Stimulated activated CD4-positive, alpha-beta T cell treated with anti-CD3 and anti-CD28 coated beads, Interleukin-12 subunit alpha, Interleukin-12 subunit beta, amount 100 ng/mL, for 48 hours (primary cell): ENCODE data around the gene TBC1D20.

ENCODE experiments used
- DNase-seq, 3 donors: peaks; one replicate each; pipeline ENCODE4 v3.0.0-alpha.2; 2020; ENCODE audit warnings: low read depth in 2 of 3, low spot score in 1 of 3

Gene TBC1D20

GRCh38 chr20:440148-440547, 22.2 kb downstream of the TBC1D20 start:
- DNase-seq, result no peak

DNA sequence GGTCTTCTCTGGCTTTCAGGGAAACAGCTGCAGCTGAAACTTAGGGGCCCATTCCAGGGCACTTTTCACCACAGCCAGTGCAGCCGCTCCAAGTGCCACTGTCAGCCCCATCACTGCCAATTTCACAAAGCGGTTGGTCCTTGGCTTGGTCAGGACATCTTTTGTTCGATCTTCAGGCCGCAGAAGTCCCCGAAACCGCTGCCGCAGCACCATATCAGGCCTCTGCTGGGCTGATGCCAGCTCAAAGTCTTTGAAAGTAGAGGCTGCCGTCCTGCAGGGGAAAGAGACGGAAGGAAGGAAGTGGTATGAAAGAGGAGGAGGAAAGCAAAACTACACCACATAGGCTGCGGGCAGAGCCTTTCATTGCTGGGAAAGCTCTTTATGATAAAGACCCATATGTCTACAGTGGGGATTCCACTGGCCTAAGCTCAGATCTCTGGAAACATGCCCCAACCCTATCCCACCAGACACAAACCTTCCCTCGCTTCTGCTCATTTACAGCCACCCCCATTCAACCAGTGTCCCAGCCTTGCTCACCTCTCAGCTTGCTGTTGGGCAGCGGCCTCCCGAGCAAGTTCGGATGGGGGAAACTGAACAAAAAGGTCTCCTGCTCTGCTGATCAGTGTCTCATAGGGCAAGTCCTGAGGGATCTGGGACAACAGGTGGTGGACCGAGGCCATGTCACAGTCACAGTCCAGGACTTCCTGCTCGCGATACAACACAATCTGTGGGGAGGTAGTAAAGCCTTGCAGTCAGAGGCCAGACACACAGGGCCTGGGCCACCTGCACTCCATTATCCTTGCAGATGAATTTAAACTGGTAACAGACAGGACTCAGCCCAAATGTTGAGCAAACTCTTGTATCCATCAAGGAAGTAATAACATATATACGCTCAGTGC, 23.5 kb downstream of the TBC1D20 start:
- DNase-seq, result peak; percentile 37 to 45 (median 37)

GRCh38 chr20:437787-438486, 24.4 kb downstream of the TBC1D20 start:
- no peak for DNase-seq

- no peak for DNase-seq
These were observed 25.9 kb downstream of the TBC1D20 start for GRCh38 chr20:436476-436875.

GRCh38 chr20:435558-435957, 26.8 kb downstream of the TBC1D20 start:
- DNase-seq, result no peak

DNA sequence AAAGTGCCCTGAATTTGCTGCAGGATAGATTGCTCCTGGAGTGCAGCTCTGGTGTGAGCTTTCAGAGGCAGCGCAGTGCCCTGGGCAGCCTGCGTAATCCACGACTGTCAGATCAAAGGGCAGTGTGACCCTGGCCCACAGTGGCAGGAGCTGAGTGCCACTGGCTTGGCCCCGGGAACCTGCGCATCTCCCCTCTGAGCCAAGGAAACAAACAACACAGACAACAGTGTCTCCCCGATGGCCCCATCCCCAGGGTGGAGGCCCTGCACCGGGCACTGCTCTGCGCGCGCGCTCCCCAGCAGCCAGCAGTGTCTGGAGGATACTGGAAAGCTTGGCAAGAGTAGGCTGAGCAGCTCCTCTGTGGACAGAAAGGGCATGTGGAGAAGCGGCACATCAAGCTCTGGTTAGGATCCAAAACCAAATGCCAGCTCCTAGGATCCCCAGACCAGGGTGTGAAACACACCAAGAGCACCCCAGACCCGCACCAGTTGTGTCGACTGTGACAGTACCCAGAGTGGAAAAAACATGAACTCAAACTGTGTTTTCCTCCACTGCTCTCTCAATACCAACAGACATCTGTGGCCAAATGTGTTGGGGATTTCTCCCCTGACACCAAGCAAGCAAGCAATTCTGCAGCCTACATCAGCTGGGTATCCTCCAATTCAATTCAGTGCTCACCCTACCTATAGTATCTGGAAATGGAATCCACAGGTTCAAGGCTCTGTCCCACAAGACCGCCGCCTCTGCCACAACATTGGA, 27.5 kb downstream of the TBC1D20 start:
- DNase-seq, result no peak

- no peak for DNase-seq
These were observed 28.1 kb downstream of the TBC1D20 start for GRCh38 chr20:434221-434620.

DNA sequence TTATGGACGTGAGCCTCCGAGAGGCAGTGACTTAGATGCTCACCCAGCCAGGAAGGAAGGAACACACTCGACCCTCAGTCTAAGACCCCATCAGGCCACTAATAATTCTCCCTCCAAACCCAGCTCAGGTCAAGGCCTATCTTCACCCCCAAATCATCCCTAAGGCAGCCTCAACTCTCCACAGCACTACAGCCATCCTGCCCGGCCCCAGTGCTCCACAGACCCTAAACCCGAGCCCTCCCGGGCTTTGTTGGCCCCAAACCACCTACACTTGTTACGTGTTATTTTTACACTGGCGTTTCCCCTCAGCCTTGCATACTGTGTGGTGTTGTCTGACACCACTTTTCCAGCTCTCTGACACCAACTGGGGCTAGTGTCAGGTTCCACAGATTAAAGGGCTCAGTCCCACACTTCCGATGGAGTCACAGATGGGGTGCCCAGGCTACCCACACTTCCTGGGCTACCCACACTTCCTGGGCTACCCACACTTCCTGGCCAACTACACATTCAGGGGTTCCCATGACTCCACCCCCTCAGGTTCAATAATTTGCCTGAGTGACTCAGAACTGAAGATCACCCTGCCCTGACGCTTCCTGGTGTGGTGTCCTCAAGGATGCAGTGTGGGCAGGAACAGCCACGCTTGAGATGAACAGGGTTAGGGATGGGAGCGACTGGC, 28.9 kb downstream of the TBC1D20 start:
- DNase-seq, result peak; percentile 61 to 66 (median 64)

DNA sequence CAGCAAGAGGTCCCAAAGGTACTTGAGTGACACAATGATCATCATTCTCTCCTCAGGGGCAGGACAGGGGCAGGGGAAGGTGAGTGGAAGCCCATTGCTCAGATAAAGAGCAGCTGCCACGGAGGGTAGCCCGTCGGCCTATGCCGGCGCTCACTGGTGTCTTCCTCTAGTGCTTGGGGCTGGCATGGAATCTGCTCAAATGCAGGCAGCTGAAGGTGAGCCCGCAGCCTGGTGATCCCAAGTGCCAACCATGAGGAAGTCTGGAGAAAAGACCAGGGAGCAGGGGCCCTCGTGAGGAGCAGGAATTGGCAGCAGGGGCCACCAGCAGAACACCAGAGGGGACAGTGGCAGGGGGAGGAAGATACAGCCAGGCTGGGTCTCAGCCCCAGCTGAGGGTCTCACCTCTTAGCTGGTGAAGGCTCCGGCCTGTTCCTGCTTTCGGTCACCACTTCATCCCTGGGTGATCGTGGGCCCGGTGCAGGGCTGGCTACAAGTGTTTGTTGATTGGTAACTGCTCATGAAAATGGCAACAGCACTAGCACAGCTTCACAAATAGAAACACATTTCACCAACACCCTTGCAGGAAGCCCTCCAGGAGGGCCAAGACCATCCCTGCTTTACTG, 29.5 kb downstream of the TBC1D20 start:
- DNase-seq, result no peak

DNA sequence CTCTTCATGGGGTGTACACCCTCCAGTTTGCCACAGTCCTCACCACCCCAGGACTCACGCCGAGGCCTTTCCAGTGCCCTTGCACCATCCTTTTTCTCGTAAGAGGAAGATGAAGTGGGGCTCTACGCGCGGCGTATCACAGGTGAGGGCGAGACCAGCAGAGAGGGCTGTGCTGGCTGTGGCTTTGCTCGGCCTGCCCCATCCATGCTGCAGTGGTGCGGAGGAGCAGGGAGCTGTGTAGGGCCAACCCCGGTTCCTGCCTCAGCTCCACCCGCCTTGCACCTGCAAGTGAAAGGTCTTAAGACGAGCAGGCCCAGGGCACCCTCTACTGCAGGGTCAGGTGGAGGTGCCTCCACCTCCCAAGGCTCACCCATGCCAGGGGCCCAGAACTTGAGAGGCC, 30.1 kb downstream of the TBC1D20 start:
- DNase-seq, result no peak

DNA sequence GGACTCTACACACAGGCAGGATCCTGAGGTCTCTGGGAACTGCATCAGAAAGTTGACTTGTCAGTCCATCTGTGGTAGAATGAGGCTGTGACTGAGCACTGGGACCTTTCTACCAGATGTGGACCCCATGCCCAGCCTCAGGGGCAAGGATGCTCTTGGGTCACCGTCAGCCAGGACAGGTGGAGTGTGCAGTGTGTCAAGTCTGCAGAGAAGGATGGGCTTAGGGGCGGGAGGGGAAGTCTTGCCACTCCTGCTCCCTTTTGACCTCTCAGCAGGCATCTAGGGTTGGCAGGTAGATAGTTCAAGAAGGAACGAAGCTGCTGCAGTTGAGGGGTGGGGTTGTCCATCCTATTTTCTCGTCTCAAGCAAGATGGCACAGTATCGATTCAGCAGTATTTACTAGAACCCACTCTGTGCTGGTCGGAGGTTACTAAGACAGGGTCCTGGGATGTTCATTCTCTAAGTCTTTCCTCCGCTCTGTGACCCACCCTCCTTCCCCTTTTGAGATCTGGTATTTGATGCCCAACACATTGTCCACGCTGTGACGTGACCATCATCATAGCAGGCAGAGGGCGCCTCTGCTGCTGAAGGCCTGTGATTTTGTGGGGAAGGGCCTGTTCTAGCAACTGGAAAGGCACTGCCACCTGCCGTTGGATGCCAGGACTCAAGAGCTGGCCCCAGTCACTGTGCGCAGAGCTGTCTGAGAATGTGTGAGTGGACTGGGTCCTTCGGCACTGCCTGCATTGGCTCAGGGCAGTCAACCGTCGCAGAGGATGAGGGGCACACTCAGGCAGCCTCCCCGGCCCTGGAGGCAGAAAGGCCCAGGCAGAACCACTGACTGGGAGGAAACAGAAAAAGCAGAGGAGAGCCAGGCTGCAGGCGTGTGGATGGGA, 31.1 kb downstream of the TBC1D20 start:
- DNase-seq, result peak in 2 of 3 donors; percentile 16 to 33

GRCh38 chr20:430091-430999, 32.0 kb downstream of the TBC1D20 start:
- DNase-seq, result no peak

DNA sequence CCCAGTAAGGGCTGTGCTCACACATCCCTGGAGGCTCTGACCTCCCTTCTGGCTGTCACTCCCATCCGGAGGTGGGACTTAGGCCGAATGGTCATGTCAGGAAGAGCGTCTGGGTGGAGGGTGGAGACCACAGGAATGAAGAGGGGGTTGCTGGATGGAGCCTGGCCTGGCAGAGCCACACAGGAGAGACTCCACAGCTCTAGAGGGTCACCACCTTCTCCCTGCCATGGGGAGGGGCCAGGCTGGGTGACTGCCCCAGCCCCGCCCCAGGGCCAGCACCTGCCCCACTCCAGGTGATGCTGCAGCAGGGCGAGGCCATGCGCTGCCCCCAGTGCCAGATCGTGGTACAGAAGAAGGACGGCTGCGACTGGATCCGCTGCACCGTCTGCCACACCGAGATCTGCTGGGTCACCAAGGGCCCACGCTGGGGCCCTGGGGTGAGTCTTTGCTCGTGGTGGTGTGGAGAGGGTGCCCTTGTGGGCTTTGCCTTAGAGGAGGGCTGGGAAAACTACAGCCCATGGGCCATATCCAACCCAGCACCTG, 33.6 kb downstream of the TBC1D20 start:
- DNase-seq, result no peak

- DNase-seq, result no peak
These were observed 34.3 kb downstream of the TBC1D20 start for GRCh38 chr20:427849-428657.

DNA sequence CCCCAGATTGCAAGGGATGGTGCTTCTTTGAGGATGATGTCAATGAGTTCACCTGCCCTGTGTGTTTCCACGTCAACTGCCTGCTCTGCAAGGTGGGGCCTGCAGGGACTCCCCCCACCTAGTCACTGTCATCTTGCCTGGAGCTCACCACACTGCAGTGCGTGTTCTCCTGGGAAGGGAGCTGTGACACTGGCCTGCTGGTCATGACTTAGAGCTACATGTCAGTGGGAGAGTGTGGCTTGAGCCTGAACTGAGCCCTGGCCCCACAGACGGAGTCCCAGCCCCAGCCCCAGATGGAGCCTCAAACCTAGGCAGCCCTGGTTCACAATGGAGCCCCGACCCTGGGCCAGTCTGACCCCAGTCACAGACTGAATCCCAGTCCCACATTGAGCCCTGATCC, 34.9 kb downstream of the TBC1D20 start:
- DNase-seq, result no peak

GRCh38 chr20:426566-426965, 35.8 kb downstream of the TBC1D20 start:
- no peak for DNase-seq

GRCh38 chr20:421685-422250, 40.6 kb downstream of the TBC1D20 start:
- no peak for DNase-seq
